GM08714 (cell line): ENCODE results near the gene TMPRSS5.
"Not testable (repeated sequence)": the region's sequence is repeated elsewhere in the genome, so short reads cannot be mapped to it uniquely, and the experiment has no call there.

ENCODE experiments used
- H3K4me3 ChIP-seq: fragments of 200-500 bp; sonication (Bioruptor generic); 2 replicates; pipeline ENCODE4 v1.5.1; 2014; ENCODE audit warnings: mild to moderate bottlenecking, low read length, inconsistent platforms
- ZNF274 ChIP-seq: IDR thresholded peaks from 2 replicates; pipeline ENCODE4 v1.6.1; 2012; ENCODE audit warnings: mild to moderate bottlenecking, low read depth, low read length

TMPRSS5 gene

GRCh38 chr11:113685654-113686359 is 20.3 kb downstream of the TMPRSS5 start:
- H3K4me3 ChIP-seq, result no peak overlapping the region
- no peak for TF ChIP-seq ZNF274

GRCh38 chr11:113684496-113684895 is 21.6 kb downstream of the TMPRSS5 start:
- no peak overlapping the region for H3K4me3 ChIP-seq
- no peak for TF ChIP-seq ZNF274

- no peak overlapping the region for H3K4me3 ChIP-seq
- no peak for TF ChIP-seq ZNF274
Observed at GRCh38 chr11:113683481-113684046, 22.5 kb downstream of the TMPRSS5 start.

GRCh38 chr11:113681711-113682413 is 24.2 kb downstream of the TMPRSS5 start:
- no peak for TF ChIP-seq ZNF274

GRCh38 chr11:113681282-113681681 is 24.8 kb downstream of the TMPRSS5 start:
- H3K4me3 ChIP-seq, result no peak overlapping the region
- no peak for TF ChIP-seq ZNF274

More at GRCh38 chr11:113681711-113682413, 24.2 kb downstream of the TMPRSS5 start:
- H3K4me3 ChIP-seq, result no peak overlapping the region

- TF ChIP-seq ZNF274, result no peak
Observed at GRCh38 chr11:113677685-113678084, 28.4 kb downstream of the TMPRSS5 start.

GRCh38 chr11:113675565-113675964 is 30.5 kb downstream of the TMPRSS5 start:
- no peak for TF ChIP-seq ZNF274
- no peak overlapping the region for H3K4me3 ChIP-seq

More at GRCh38 chr11:113677685-113678084, 28.4 kb downstream of the TMPRSS5 start:
- no peak overlapping the region for H3K4me3 ChIP-seq

GRCh38 chr11:113675003-113675561 is 31.0 kb downstream of the TMPRSS5 start:
- no peak for TF ChIP-seq ZNF274
- H3K4me3 ChIP-seq, result no peak overlapping the region

- no peak overlapping the region for H3K4me3 ChIP-seq
- no peak for TF ChIP-seq ZNF274
Observed at GRCh38 chr11:113674397-113674685, 31.8 kb downstream of the TMPRSS5 start.

GRCh38 chr11:113673550-113674396 is 32.3 kb downstream of the TMPRSS5 start:
- no peak for TF ChIP-seq ZNF274
- H3K4me3 ChIP-seq, result no peak overlapping the region

- H3K4me3 ChIP-seq, result not testable (repeated sequence)
Observed at GRCh38 chr11:113671914-113672313, 34.2 kb downstream of the TMPRSS5 start.

GRCh38 chr11:113670831-113671215 is 35.3 kb downstream of the TMPRSS5 start:
- H3K4me3 ChIP-seq, result no peak overlapping the region
- no peak for TF ChIP-seq ZNF274

GRCh38 chr11:113670149-113670830 is 35.8 kb downstream of the TMPRSS5 start:
- H3K4me3 ChIP-seq, result no peak overlapping the region
- TF ChIP-seq ZNF274, result no peak

GRCh38 chr11:113668255-113668654 is 37.9 kb downstream of the TMPRSS5 start:
- TF ChIP-seq ZNF274, result no peak

More at GRCh38 chr11:113668255-113668654, 37.9 kb downstream of the TMPRSS5 start:
- H3K4me3 ChIP-seq, result no peak overlapping the region
